Measurements from ENCODE around the gene MYH10.

GRCh38 chr17:8463099-8463498 lies 167.4 kb downstream of the MYH10 start:
- TF ChIP-seq ZFP30 (CRISPR knock-in tag; IDR thresholded peaks at IDR 0.05) (no peak), TCF4 (CRISPR knock-in tag; IDR thresholded peaks at IDR 0.05; ENCODE audit: borderline replicate concordance) (no peak), BACH2 (CRISPR knock-in tag; IDR thresholded peaks at IDR 0.05; ENCODE audit: borderline replicate concordance) (no peak), ESRRG (CRISPR knock-in tag; IDR thresholded peaks at IDR 0.05) (no peak), RARB (CRISPR knock-in tag; IDR thresholded peaks at IDR 0.05) (no peak), ISL1 (CRISPR knock-in tag; IDR thresholded peaks at IDR 0.05) (no peak), ZFP3 (CRISPR knock-in tag; IDR thresholded peaks at IDR 0.05) (no peak), ARNTL (CRISPR knock-in tag; IDR thresholded peaks at IDR 0.05; ENCODE audit: borderline replicate concordance, low read depth) (no peak), GLIS3 (CRISPR knock-in tag; IDR thresholded peaks at IDR 0.05) (no peak), CSDC2 (CRISPR knock-in tag; IDR thresholded peaks at IDR 0.05) (no peak), ZNF8 (CRISPR knock-in tag; IDR thresholded peaks at IDR 0.05) (no peak)
- TF ChIP-seq, protein P1, sequence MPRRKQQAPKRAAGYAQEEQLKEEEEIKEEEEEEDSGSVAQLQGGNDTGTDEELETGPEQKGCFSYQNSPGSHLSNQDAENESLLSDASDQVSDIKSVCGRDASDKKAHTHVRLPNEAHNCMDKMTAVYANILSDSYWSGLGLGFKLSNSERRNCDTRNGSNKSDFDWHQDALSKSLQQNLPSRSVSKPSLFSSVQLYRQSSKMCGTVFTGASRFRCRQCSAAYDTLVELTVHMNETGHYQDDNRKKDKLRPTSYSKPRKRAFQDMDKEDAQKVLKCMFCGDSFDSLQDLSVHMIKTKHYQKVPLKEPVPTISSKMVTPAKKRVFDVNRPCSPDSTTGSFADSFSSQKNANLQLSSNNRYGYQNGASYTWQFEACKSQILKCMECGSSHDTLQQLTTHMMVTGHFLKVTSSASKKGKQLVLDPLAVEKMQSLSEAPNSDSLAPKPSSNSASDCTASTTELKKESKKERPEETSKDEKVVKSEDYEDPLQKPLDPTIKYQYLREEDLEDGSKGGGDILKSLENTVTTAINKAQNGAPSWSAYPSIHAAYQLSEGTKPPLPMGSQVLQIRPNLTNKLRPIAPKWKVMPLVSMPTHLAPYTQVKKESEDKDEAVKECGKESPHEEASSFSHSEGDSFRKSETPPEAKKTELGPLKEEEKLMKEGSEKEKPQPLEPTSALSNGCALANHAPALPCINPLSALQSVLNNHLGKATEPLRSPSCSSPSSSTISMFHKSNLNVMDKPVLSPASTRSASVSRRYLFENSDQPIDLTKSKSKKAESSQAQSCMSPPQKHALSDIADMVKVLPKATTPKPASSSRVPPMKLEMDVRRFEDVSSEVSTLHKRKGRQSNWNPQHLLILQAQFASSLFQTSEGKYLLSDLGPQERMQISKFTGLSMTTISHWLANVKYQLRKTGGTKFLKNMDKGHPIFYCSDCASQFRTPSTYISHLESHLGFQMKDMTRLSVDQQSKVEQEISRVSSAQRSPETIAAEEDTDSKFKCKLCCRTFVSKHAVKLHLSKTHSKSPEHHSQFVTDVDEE (CRISPR knock-in tag; IDR thresholded peaks at IDR 0.05) = no peak
- TF ChIP-seq, protein P2, sequence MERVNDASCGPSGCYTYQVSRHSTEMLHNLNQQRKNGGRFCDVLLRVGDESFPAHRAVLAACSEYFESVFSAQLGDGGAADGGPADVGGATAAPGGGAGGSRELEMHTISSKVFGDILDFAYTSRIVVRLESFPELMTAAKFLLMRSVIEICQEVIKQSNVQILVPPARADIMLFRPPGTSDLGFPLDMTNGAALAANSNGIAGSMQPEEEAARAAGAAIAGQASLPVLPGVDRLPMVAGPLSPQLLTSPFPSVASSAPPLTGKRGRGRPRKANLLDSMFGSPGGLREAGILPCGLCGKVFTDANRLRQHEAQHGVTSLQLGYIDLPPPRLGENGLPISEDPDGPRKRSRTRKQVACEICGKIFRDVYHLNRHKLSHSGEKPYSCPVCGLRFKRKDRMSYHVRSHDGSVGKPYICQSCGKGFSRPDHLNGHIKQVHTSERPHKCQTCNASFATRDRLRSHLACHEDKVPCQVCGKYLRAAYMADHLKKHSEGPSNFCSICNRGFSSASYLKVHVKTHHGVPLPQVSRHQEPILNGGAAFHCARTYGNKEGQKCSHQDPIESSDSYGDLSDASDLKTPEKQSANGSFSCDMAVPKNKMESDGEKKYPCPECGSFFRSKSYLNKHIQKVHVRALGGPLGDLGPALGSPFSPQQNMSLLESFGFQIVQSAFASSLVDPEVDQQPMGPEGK (CRISPR knock-in tag; IDR thresholded peaks at IDR 0.05; ENCODE audit: borderline replicate concordance) = no peak
- TF ChIP-seq, protein P3, sequence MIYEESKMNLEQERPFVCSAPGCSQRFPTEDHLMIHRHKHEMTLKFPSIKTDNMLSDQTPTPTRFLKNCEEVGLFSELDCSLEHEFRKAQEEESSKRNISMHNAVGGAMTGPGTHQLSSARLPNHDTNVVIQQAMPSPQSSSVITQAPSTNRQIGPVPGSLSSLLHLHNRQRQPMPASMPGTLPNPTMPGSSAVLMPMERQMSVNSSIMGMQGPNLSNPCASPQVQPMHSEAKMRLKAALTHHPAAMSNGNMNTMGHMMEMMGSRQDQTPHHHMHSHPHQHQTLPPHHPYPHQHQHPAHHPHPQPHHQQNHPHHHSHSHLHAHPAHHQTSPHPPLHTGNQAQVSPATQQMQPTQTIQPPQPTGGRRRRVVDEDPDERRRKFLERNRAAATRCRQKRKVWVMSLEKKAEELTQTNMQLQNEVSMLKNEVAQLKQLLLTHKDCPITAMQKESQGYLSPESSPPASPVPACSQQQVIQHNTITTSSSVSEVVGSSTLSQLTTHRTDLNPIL (CRISPR knock-in tag; IDR thresholded peaks at IDR 0.05; ENCODE audit: low read depth) = no peak
